Measurements from ENCODE around the gene PROSER1. TPM values are rescaled to one million over a fixed set of nuclear protein-coding genes. Genes with fewer than 3 reads are reported as not detected.

The PROSER1 gene
- total RNA-seq, 4 donors from 2014 or later: 8.8 to 17.5 (median 14.9) TPM

GRCh38 chr13:39023316-39023715 lies 14.6 kb downstream of the PROSER1 start:
- Histone ChIP-seq H3K4me1 (peaks cover 0 to 15% (median 0%) of the 10 kb centered on the region in 3 donors), H3K27ac (peak overlapping the region in 1 of 4 donors; percentile 5), H3K27me3 (no peaks in the 10 kb centered on the region), H3K4me3 (no peak overlapping the region), H3K36me3 (peaks cover 6 to 79% (median 20%) of the 10 kb centered on the region in 3 donors), H3K9me3 (no peaks in the 10 kb centered on the region)
- intact Hi-C loops (cut with DNase I): no loop called here
- DNase-seq: no peak
- no peak for TF ChIP-seq POLR2A (IDR thresholded peaks at IDR 0.05)
- TF ChIP-seq, protein P1, sequence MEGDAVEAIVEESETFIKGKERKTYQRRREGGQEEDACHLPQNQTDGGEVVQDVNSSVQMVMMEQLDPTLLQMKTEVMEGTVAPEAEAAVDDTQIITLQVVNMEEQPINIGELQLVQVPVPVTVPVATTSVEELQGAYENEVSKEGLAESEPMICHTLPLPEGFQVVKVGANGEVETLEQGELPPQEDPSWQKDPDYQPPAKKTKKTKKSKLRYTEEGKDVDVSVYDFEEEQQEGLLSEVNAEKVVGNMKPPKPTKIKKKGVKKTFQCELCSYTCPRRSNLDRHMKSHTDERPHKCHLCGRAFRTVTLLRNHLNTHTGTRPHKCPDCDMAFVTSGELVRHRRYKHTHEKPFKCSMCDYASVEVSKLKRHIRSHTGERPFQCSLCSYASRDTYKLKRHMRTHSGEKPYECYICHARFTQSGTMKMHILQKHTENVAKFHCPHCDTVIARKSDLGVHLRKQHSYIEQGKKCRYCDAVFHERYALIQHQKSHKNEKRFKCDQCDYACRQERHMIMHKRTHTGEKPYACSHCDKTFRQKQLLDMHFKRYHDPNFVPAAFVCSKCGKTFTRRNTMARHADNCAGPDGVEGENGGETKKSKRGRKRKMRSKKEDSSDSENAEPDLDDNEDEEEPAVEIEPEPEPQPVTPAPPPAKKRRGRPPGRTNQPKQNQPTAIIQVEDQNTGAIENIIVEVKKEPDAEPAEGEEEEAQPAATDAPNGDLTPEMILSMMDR (IDR thresholded peaks at IDR 0.05): no peak
- 80 to 94% methylated on average over 2 of the region's 2 CpGs for WGBS, 2 donors

DNA sequence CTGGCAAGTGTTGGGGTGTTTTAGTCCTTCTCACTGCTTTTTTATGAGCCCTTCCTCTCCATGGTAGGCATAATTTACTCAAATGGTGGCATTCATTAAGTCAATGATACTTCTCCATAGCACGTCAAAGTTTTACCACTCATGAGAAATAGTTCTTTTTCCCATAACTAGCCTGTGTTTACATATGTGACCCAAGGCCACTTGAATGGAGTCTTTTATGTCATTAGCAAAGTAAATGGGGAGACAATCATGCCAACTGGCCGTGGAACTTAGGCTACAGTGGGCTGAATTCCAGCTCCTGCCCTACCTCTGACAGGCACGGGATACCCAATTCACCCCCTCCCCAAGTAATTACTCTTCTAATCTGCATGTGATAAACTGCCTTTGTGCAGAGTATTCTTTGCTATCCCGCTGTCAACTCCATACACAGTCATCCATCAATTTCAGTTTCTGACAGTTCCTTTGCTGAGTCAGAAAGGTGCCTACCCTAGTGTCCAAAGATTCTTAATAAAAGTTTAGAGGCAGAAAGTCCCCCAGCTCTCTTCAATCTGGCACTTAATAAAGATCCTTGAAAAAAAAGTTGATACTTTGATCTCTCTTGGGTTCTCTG lies 16.9 kb downstream of the PROSER1 start:
- no peaks in the 10 kb centered on the region for H3K27me3 ChIP-seq
- H3K9me3 ChIP-seq: no peaks in the 10 kb centered on the region
- H3K4me1 ChIP-seq: peaks cover 0 to 15% (median 0%) of the 10 kb centered on the region in 3 donors
- H3K36me3 ChIP-seq: peaks cover 6 to 78% (median 20%) of the 10 kb centered on the region in 3 donors
- WGBS, 2 donors: 80 to 84% methylated on average over 3 to 4 of the region's 4 CpGs
- no peak for DNase-seq
- H3K27ac ChIP-seq: no peak overlapping the region
- TF ChIP-seq, protein P1 (IDR thresholded peaks at IDR 0.05): no peak
- TF ChIP-seq POLR2A (IDR thresholded peaks at IDR 0.05): no peak
- intact Hi-C loops (cut with DNase I): no loop called here
- no peak overlapping the region for H3K4me3 ChIP-seq

DNA sequence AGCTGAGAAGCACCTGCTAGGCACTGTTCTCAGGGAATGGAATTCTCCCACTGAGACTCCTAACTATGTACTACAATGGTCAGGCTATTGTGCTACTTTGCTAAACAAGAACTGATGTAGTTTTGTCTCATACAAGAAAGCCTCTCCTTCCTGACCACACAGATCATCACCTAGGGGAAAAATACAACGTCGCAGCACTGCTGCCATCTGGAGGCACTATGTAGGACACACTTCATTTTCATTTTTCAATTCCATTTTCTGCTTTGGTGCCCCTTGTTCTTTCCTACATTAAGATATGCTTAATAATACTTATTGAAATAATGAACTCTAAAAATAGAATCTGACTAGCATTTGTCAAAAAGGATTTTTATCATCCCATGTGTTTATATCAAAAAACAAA lies 21.1 kb downstream of the PROSER1 start:
- Histone ChIP-seq H3K27ac (no peak overlapping the region), H3K9me3 (no peaks in the 10 kb centered on the region), H3K4me3 (no peak overlapping the region), H3K36me3 (peaks cover 16 to 78% (median 17%) of the 10 kb centered on the region in 3 donors), H3K27me3 (no peaks in the 10 kb centered on the region), H3K4me1 (no peaks in the 10 kb centered on the region)
- intact Hi-C loops (cut with DNase I): no loop called here
- WGBS, 2 donors: 13 to 25% methylated on average over 2 of the region's 2 CpGs
- DNase-seq: no peak
- no peak for TF ChIP-seq POLR2A (IDR thresholded peaks at IDR 0.05)
- TF ChIP-seq, protein P1 (IDR thresholded peaks at IDR 0.05): peak in 3 of 6 experiments; percentile 19 to 44 (median 28)

DNA sequence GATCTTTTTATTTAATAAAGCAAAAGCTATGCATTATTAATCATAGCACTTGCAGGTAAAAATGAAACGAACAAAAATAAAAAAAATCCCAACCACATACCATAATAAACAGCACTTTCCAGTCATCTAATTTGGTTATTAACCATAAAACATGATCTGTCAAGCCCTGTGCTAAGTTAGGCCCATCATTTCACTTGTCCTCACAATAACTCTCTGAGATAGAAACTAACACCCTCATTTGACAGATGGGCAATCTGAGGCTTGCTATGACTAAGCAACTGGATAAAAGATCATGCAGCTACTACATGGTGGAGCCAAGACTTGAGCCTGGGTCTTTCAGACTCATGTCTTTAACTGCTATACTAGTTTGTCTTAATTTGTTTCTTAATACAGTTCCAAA lies 21.8 kb downstream of the PROSER1 start:
- TF ChIP-seq, protein P1 (IDR thresholded peaks at IDR 0.05): no peak
- TF ChIP-seq POLR2A (IDR thresholded peaks at IDR 0.05): no peak
- intact Hi-C loops (cut with DNase I): no loop called here
- no peaks in the 10 kb centered on the region for H3K27me3 ChIP-seq
- H3K9me3 ChIP-seq: no peaks in the 10 kb centered on the region
- H3K4me1 ChIP-seq: no peaks in the 10 kb centered on the region
- DNase-seq: no peak
- H3K36me3 ChIP-seq: peaks cover 17 to 78% (median 17%) of the 10 kb centered on the region in 3 donors
- H3K4me3 ChIP-seq: no peak overlapping the region
- H3K27ac ChIP-seq: no peak overlapping the region
- 37% methylated on average over 1 of the region's 1 CpG for WGBS, 2 donors

DNA sequence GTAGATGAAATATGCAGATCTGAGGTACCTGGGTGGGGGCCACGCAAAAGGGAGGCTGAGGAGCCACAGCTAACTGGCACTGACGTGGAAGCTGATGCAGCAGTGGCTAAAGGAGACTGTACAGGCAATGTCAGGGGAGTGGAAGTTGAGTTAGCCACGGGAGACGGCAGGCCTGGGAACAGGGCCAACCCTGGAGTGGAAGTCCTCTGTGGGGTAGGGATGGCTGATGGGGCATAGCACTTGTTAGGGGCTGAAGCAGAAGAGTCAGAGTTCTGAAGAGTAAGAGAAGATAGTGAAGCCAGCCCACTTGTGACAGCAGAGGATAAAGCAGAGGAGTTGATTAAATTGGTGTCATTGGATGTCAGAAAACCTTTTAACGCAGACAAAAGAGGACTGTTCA lies 24.4 kb downstream of the PROSER1 start:
- intact Hi-C loops (cut with DNase I): no loop called here
- no peak for DNase-seq

More for the DNA sequence above, 24.4 kb downstream of the PROSER1 start:
- Histone ChIP-seq H3K4me3 (no peak overlapping the region), H3K27ac (no peak overlapping the region), H3K36me3 (peaks cover 17 to 88% (median 23%) of the 10 kb centered on the region in 3 donors), H3K4me1 (no peaks in the 10 kb centered on the region), H3K27me3 (no peaks in the 10 kb centered on the region), H3K9me3 (no peaks in the 10 kb centered on the region)
- WGBS, 2 donors: 83 to 97% methylated on average over 5 of the region's 5 CpGs
- TF ChIP-seq, protein P1 (IDR thresholded peaks at IDR 0.05): no peak
- no peak for TF ChIP-seq POLR2A (IDR thresholded peaks at IDR 0.05)
